ENCODE measurements around the gene SPATA24. TPM values are rescaled to one million over a fixed set of nuclear protein-coding genes. Genes with fewer than 3 reads are reported as not detected.
"Not testable (repeated sequence)": the region's sequence is repeated elsewhere in the genome, so short reads cannot be mapped to it uniquely, and the experiment has no call there.

The SPATA24 gene
- total RNA-seq, 1 experiment from 2014 or later, result 1.4 TPM

DNA sequence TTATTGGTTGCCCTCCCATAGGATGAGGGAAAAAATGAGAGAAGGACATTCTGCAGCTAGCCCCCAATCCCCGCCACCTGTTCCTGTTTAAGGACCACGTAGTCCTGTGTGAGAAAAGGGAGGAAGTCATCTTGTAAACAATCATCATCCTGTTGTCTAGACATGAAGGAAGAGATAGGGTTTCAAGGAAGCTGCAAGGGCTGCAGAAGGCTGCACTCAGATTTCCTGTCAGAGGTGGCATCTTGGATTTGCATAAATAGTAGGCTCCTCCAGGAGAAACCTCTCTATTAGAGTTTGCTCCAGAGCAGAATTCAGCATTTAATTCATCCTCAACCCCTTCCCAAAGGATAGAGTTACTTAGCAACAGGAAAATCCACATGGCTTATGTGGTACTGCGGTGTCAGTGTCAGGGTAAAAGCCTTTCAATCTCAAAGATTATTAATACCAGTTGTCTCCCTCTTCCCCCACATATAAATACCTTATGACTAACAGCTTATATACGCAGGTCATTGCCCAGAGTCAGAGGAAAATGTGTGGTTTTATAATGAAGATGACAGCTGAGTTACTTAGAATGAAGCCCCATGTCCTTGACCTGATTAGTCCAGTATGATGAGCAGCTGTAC, 40.1 kb upstream of the SPATA24 start:
- no peak overlapping the region for H3K9ac ChIP-seq (ENCODE audit: low read length)
- TF ChIP-seq, protein P1, sequence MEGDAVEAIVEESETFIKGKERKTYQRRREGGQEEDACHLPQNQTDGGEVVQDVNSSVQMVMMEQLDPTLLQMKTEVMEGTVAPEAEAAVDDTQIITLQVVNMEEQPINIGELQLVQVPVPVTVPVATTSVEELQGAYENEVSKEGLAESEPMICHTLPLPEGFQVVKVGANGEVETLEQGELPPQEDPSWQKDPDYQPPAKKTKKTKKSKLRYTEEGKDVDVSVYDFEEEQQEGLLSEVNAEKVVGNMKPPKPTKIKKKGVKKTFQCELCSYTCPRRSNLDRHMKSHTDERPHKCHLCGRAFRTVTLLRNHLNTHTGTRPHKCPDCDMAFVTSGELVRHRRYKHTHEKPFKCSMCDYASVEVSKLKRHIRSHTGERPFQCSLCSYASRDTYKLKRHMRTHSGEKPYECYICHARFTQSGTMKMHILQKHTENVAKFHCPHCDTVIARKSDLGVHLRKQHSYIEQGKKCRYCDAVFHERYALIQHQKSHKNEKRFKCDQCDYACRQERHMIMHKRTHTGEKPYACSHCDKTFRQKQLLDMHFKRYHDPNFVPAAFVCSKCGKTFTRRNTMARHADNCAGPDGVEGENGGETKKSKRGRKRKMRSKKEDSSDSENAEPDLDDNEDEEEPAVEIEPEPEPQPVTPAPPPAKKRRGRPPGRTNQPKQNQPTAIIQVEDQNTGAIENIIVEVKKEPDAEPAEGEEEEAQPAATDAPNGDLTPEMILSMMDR (conservative IDR thresholded peaks at IDR 0.05; ENCODE audit: low read depth, low read length), result no peak
- TF ChIP-seq EZH2 (IDR thresholded peaks at IDR 0.05; ENCODE audit: low read length, unreplicated experiment), result no peak
- no peak for TF ChIP-seq EZH2phosphoT487 (IDR thresholded peaks at IDR 0.05; ENCODE audit: borderline replicate concordance, low read length)
- H3F3A ChIP-seq (ENCODE audit: low read length, unreplicated experiment), result no peaks in the 10 kb centered on the region
- DNase-seq, result peak; percentile 51
- H2AFZ ChIP-seq (ENCODE audit: low read length), result no peak overlapping the region
- H3K9me2 ChIP-seq (replicated peaks; ENCODE audit: low read length), result no peaks in the 10 kb centered on the region
- BruUV-seq (replicated peaks), result no TSS peak
- ChIA-PET POLR2A (ENCODE audit: unreplicated experiment) (no interaction called here), CTCF (no interaction called here)
- H3K4me3 ChIP-seq (ENCODE audit: low read length), result no peak overlapping the region
- H3K36me3 ChIP-seq (ENCODE audit: low read depth, low read length), result no peaks in the 10 kb centered on the region
- ATAC-seq, result peak; percentile 37
- no peak overlapping the region for H3K4me2 ChIP-seq (ENCODE audit: low read length)
- no peaks in the 10 kb centered on the region for H3K9me3 ChIP-seq (ENCODE audit: low read length)
- peaks cover 13% of the 10 kb centered on the region for H3K4me1 ChIP-seq (ENCODE audit: insufficient read depth, low read length)
- H4K20me1 ChIP-seq (ENCODE audit: low read length), result no peaks in the 10 kb centered on the region
- no peaks in the 10 kb centered on the region for H3K79me2 ChIP-seq (ENCODE audit: low read length)
- intact Hi-C loops (cut with micrococcal nuclease), result no loop called here
- H3K27me3 ChIP-seq (ENCODE audit: low read length), result no peaks in the 10 kb centered on the region
- H3K27ac ChIP-seq (ENCODE audit: low read length), result no peak overlapping the region

DNA sequence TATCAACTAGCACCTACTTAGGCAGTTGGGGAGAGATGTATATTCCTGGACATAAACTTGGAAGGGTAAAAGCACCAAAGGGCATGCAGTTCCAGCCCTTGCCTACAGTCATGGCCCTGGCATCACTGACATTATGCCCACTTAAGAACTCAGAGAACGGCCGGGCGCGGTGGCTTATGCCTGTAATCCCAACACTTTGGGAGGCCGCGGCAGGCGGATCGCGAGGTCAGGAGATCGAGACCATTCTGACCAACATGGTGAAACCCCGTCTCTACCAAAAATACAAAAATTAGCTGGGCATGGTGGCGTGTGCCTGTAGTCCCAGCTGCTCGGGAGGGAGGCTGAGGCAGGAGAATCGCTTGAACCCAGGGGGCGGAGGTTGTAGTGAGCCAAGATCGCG, 36.5 kb upstream of the SPATA24 start:
- ATAC-seq; H3K9me3 ChIP-seq (ENCODE audit: low read length); H3K4me3 ChIP-seq (ENCODE audit: low read length); DNase-seq; H3K79me2 ChIP-seq (ENCODE audit: low read length); H3K9me2 ChIP-seq (replicated peaks; ENCODE audit: low read length); CTCF ChIA-PET; H2AFZ ChIP-seq (ENCODE audit: low read length); BruUV-seq (replicated peaks); POLR2A ChIA-PET (ENCODE audit: unreplicated experiment); H3K4me2 ChIP-seq (ENCODE audit: low read length); H4K20me1 ChIP-seq (ENCODE audit: low read length); H3K36me3 ChIP-seq (ENCODE audit: low read depth, low read length); H3K27me3 ChIP-seq (ENCODE audit: low read length); H3K27ac ChIP-seq (ENCODE audit: low read length); intact Hi-C loops (cut with micrococcal nuclease); H3K9ac ChIP-seq (ENCODE audit: low read length); H3F3A ChIP-seq (ENCODE audit: low read length, unreplicated experiment): not testable (repeated sequence)
- H3K4me1 ChIP-seq (ENCODE audit: insufficient read depth, low read length), result peaks cover 18% of the 10 kb centered on the region

DNA sequence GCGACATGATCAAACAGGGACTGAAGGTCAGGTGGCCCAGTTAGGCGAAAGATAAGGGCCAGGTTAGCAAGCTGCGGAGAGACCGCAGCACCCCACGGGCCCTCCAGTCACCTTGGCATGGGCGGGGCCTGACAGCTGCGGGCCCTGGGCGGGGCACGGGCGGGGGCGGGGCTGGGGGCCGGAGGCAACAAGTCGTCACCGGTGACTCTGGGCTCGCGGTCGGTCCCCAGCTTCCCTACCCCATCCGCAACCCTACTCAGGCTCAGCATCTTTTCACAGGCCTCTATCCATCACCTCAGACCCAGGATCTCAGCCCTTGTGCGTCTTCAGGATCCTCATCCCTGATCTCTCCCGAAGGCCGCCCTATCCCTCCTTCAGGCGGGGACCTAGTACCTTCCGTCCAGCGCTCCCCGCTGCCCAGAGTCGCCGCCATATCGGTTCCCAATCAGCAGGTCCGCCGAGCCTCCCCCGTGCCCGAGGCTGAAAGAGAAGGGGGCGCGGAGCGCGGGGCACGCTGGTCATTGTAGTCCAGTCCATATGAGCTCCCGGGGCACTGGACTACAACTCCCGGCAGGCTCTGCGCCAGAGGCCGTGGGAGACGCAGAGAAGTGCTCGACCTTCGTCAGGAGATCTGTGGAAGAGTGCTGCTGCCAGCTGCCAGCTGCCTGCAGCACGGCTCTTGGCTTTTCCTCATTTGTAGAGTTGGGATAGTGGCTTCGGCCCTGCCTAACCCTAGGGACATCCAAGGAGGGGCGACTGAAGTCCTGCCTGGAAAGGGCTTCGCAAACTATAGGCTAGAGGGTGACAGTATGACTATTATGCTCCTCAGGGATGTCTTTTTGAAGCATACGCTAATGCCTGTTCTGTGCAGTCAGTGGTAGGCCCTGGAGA, 35.4 kb upstream of the SPATA24 start, which contains the start of gene DNAJC18:
TSS of gene DNAJC18 (minus strand) at position 513 of the 891 bp plus-strand sequence. CDS start at position 433, 80 bp downstream.
- DNase-seq (peak; percentile 76), ATAC-seq (peak; percentile 94)
- Histone ChIP-seq H3K9ac (ENCODE audit: low read length) (peak within 1 kb of the TSS; percentile 79), H3K36me3 (ENCODE audit: low read depth, low read length) (no peaks in the 10 kb centered on the region), H3K4me2 (ENCODE audit: low read length) (peak within 1 kb of the TSS; percentile 97), H2AFZ (ENCODE audit: low read length) (peak within 1 kb of the TSS; percentile 99), H3K27ac (ENCODE audit: low read length) (peak within 1 kb of the TSS; percentile 50), H3K79me2 (ENCODE audit: low read length) (no peaks in the 10 kb centered on the region), H3F3A (ENCODE audit: low read length, unreplicated experiment) (no peaks in the 10 kb centered on the region), H3K27me3 (ENCODE audit: low read length) (no peaks in the 10 kb centered on the region), H4K20me1 (ENCODE audit: low read length) (no peaks in the 10 kb centered on the region), H3K9me3 (ENCODE audit: low read length) (no peaks in the 10 kb centered on the region), H3K4me3 (ENCODE audit: low read length) (peak within 1 kb of the TSS; percentile 88), H3K9me2 (replicated peaks; ENCODE audit: low read length) (no peaks in the 10 kb centered on the region), H3K4me1 (ENCODE audit: insufficient read depth, low read length) (peaks cover 16% of the 10 kb centered on the region)
- TSS peak; percentile 76 for BruUV-seq (replicated peaks)
- TF ChIP-seq EZH2phosphoT487 (IDR thresholded peaks at IDR 0.05; ENCODE audit: borderline replicate concordance, low read length) (no peak), EZH2 (IDR thresholded peaks at IDR 0.05; ENCODE audit: low read length, unreplicated experiment) (no peak)
- TF ChIP-seq, protein P1 (conservative IDR thresholded peaks at IDR 0.05; ENCODE audit: low read depth, low read length), result no peak
- ChIA-PET POLR2A (ENCODE audit: unreplicated experiment) (interaction anchor here (0.5 to 0.7 kb wide), 3 partner anchors 16 to 824 kb away, joined by 3 to 6 read pairs (median 3); no protein-coding TSS in a partner anchor), CTCF (interaction anchor here (0.5 to 0.6 kb wide), 2 partner anchors 17 to 24 kb away, joined by 3 to 9 read pairs; no protein-coding TSS in a partner anchor)
- intact Hi-C loops (cut with micrococcal nuclease), result loop anchor here (5.0 kb wide), 1 partner anchor 73 kb away; no protein-coding TSS in a partner anchor
